ENCODE measurements around the gene ATG16L2. TPM values are rescaled to one million over a fixed set of nuclear protein-coding genes. Genes with fewer than 3 reads are reported as not detected.

ATG16L2 gene
- total and polyA plus RNA-seq, 9 of the 15 experiments (the other 6 are each of a cell fraction or from before 2014, with no cell fraction given): 0.18 to 11.2 (median 6.2) TPM

DNA sequence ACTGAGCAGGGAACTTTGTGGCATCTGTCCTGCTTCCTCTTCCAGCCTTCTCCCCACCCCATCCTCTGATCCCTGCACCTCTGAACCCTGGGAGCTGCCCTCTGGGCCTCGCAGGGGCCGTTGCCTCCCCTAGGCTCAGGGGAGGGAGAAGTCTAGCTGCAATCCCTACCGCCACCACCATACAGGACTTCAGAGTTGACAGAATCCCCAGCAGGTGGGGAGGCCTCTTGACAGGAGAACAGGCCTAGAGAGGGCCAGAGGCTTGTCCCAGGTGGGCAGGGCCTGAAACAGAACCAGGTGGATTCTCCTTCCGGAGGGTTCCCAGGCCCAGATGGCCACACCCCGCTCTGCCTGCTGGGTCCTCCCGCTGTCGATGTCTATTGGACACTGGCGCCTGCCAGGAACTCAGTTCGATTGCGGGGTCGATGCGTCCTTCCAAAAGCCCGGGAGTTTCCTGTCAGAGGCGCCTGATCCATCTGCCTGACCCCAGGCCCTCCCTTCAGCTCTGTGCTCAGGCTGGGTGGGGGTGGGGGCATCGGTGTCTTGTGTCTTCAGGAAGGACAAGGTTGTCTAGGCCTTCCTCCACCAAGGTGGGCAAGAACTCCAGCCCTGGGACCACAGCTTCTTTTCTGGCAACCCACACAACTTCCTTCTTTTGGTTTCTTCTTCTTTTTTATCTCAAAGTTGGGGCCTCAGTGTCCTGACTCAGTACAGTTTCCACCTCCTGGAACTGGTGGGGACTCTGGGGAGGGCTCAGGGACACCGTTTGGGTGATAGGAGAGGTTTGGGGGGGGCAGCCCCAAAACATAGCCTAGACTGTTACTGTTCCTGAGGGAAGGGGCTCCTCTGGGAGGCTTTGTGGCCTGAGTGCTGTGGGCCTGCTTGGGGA, 26.8 kb upstream of the ATG16L2 start (continued):
- TF ChIP-seq CREB1 (IDR thresholded peaks at IDR 0.05) (0 out of 2 replicates have a peak, but pooled peaks have one; percentile 35), CREB1 (CRISPR knock-in tag; IDR thresholded peaks at IDR 0.05) (no peak), SPI1 (IDR thresholded peaks at IDR 0.05; ENCODE audit: borderline replicate concordance, low read depth, low read length) (0 out of 2 replicates have a peak, but pooled peaks have one; percentile 1), EP400 (IDR thresholded peaks at IDR 0.05) (0 out of 2 replicates have a peak, but pooled peaks have one; percentile 5), SMAD4 (CRISPR knock-in tag; conservative IDR thresholded peaks at IDR 0.05) (peak; percentile 59; the same call in 1 of the 2 replicates), ZNF589 (CRISPR knock-in tag; IDR thresholded peaks at IDR 0.05; ENCODE audit: low read depth) (peak; percentile 65), ZNF232 (CRISPR knock-in tag; IDR thresholded peaks at IDR 0.05) (no peak), ZNF583 (CRISPR knock-in tag; IDR thresholded peaks at IDR 0.05) (0 out of 2 replicates have a peak, but pooled peaks have one; percentile 34), ARID1B (IDR thresholded peaks at IDR 0.05) (0 out of 2 replicates have a peak, but pooled peaks have one; percentile 23), TFAP4 (CRISPR knock-in tag; IDR thresholded peaks at IDR 0.05; ENCODE audit: borderline replicate concordance) (peak; percentile 78; the same call in 1 of the 2 replicates), GMEB1 (CRISPR knock-in tag; IDR thresholded peaks at IDR 0.05) (no peak), SMARCA4 (IDR thresholded peaks at IDR 0.05) (0 out of 2 replicates have a peak, but pooled peaks have one; percentile 18), RB1 (IDR thresholded peaks at IDR 0.05; ENCODE audit: low read depth) (peak; percentile 25; the same call in 1 of the 2 replicates), TCF3 (CRISPR knock-in tag; IDR thresholded peaks at IDR 0.05) (0 out of 2 replicates have a peak, but pooled peaks have one; percentile 13), ZEB2 (IDR thresholded peaks at IDR 0.05) (peak; percentile 76), NR2C2 (CRISPR knock-in tag; IDR thresholded peaks at IDR 0.05) (no peak), NR2C2 (tag; IDR thresholded peaks at IDR 0.05) (peak; percentile 73), MTA3 (IDR thresholded peaks at IDR 0.05; ENCODE audit: borderline replicate concordance) (peak; percentile 24; the same call in 1 of the 2 replicates), HDAC2 (IDR thresholded peaks at IDR 0.05) (peak; percentile 40; the same call in 1 of the 2 replicates), L3MBTL2 (IDR thresholded peaks at IDR 0.05) (peak; percentile 84), SMARCA5 (IDR thresholded peaks at IDR 0.05) (0 out of 2 replicates have a peak, but pooled peaks have one; percentile 1), ZNF639 (CRISPR knock-in tag; conservative IDR thresholded peaks at IDR 0.05 in 1 of 2, IDR thresholded peaks at IDR 0.05 in 1 of 2) (0 out of 4 replicates have a peak, but pooled peaks of 1 of the 2 experiments have one; percentile 13), CXXC5 (CRISPR knock-in tag; IDR thresholded peaks at IDR 0.05) (peak; percentile 72)
- TF ChIP-seq, protein P1, sequence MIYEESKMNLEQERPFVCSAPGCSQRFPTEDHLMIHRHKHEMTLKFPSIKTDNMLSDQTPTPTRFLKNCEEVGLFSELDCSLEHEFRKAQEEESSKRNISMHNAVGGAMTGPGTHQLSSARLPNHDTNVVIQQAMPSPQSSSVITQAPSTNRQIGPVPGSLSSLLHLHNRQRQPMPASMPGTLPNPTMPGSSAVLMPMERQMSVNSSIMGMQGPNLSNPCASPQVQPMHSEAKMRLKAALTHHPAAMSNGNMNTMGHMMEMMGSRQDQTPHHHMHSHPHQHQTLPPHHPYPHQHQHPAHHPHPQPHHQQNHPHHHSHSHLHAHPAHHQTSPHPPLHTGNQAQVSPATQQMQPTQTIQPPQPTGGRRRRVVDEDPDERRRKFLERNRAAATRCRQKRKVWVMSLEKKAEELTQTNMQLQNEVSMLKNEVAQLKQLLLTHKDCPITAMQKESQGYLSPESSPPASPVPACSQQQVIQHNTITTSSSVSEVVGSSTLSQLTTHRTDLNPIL (CRISPR knock-in tag; IDR thresholded peaks at IDR 0.05): no peak

Measured in K562 (cell line).